Measurements from ENCODE around the gene SYNE1.
A peak's percentile ranks its signal among the peaks of the same experiment; 100 is the strongest.

Gene SYNE1

DNA sequence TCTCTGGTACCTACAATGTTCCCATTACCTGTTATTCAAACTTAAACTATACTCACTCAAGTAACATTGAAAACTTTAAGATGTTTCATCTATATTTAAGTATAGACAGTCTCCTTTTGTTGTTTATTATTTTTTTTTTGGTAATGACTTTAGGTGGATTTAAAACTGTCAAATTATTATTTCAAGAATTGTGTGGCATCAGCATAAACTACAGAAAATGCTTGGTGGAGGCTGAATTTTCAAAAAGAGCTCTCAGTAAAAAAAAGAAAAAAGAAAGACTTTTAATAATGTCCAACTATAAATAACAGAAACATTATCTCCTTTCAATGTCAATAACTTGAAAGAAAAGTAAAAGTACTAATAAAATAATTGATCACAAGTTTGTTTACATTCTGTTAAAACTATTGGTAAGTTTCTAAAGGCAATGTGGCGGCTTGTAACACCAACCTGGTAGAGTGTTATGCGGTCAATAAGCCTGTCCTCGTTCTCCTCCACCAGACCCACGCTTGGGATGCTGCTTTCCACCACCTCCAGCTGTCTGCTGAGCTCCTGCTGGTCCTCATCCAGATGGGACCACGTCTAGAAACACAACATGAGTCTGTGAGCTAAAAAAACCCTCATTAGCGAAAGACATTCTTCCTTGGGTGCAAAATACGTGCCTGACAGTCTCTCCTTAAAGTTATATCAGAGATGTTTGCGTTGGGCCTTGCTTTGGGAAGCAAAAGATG is 400.6 kb downstream of the SYNE1 start:
- Histone ChIP-seq H3K9ac (ENCODE audit: low read length) (no peak overlapping the region), H4K8ac (ENCODE audit: low read depth, low read length) (no peak overlapping the region), H3K27me3 (ENCODE audit: insufficient read depth, low read length, poor library complexity) (no peaks in the 10 kb centered on the region), H3K4me3 (ENCODE audit: low read length) (no peak overlapping the region), H3K4ac (ENCODE audit: low read depth, low read length) (no peak overlapping the region), H3K79me1 (ENCODE audit: low read length) (no peaks in the 10 kb centered on the region), H3K18ac (ENCODE audit: low read length) (no peak overlapping the region), H4K5ac (ENCODE audit: low read length) (no peak overlapping the region), H3K4me2 (ENCODE audit: low read length) (no peak overlapping the region), H2BK120ac (ENCODE audit: low read depth, low read length) (no peak overlapping the region), H3K23ac (ENCODE audit: low read length) (no peak overlapping the region), H3K56ac (ENCODE audit: low read length) (no peak overlapping the region), H3K36me3 (ENCODE audit: control insufficient read depth, insufficient read depth, low read length) (no peaks in the 10 kb centered on the region), H3K79me2 (ENCODE audit: control insufficient read depth, insufficient read depth, low read length) (no peaks in the 10 kb centered on the region), H2BK15ac (replicated peaks; ENCODE audit: low read depth) (no peak overlapping the region), H3K4me1 (ENCODE audit: control insufficient read depth, low read depth, low read length) (no peaks in the 10 kb centered on the region), H3K27ac (ENCODE audit: low read depth, low read length) (no peak overlapping the region), H2AK5ac (ENCODE audit: low read length) (no peak overlapping the region), H2BK5ac (ENCODE audit: low read length) (no peak overlapping the region)
- no peak for DNase-seq
- no CpG with 5 or more reads among the region's 8 CpGs for WGBS (ENCODE audit: extremely low coverage, insufficient coverage, low lambda C conversion rate)

DNA sequence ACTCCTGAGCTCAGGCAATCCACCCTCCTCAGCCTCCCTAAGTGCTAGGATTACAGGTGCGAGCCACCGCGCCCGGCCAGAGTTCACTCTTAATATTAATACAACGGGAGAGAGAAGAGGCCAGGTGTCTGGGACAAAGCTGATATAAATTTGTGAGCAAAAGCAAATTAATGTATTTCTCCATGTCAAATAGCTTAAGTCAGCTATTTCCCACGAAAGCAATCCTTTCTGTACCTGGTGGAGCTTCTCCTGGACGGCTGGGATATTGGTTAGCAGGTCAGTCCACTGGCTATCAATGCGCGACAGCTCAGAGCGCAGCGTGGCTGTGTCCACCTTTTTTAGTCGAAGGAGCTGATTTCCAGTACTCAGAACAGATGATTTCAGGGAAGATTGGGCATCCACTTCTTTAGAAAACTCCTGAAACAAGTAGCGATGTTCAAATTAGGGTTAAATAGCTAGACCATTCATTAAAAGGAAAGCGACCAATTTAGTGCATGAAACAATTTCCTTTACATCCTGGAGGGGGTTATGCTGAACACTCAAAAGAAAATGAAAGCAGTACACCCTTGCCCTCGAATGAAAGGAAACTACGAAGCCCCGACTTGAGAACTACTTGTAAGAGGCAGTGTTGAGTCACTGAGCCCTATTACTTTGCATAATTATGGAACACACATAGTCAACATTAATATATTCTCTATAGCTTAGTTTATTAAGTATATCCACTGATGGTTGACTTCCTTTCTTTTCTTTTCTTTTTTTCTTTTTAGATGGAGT is 403.4 kb downstream of the SYNE1 start:
- Histone ChIP-seq H3K56ac (ENCODE audit: low read length) (no peak overlapping the region), H2BK15ac (replicated peaks; ENCODE audit: low read depth) (no peak overlapping the region), H3K4ac (ENCODE audit: low read depth, low read length) (no peak overlapping the region), H3K36me3 (ENCODE audit: control insufficient read depth, insufficient read depth, low read length) (no peaks in the 10 kb centered on the region), H3K23ac (ENCODE audit: low read length) (no peak overlapping the region), H4K8ac (ENCODE audit: low read depth, low read length) (no peak overlapping the region), H2AK5ac (ENCODE audit: low read length) (no peak overlapping the region), H3K18ac (ENCODE audit: low read length) (no peak overlapping the region), H3K9ac (ENCODE audit: low read length) (no peak overlapping the region), H2BK5ac (ENCODE audit: low read length) (no peak overlapping the region), H3K4me3 (ENCODE audit: low read length) (no peak overlapping the region), H3K4me2 (ENCODE audit: low read length) (no peak overlapping the region), H3K27me3 (ENCODE audit: insufficient read depth, low read length, poor library complexity) (no peaks in the 10 kb centered on the region), H4K5ac (ENCODE audit: low read length) (no peak overlapping the region), H3K27ac (ENCODE audit: low read depth, low read length) (no peak overlapping the region), H3K4me1 (ENCODE audit: control insufficient read depth, low read depth, low read length) (no peaks in the 10 kb centered on the region), H3K79me1 (ENCODE audit: low read length) (no peaks in the 10 kb centered on the region), H3K79me2 (ENCODE audit: control insufficient read depth, insufficient read depth, low read length) (no peaks in the 10 kb centered on the region), H2BK120ac (ENCODE audit: low read depth, low read length) (no peak overlapping the region)
- DNase-seq: no peak
- no CpG with 5 or more reads among the region's 17 CpGs for WGBS (ENCODE audit: extremely low coverage, insufficient coverage, low lambda C conversion rate)

DNA sequence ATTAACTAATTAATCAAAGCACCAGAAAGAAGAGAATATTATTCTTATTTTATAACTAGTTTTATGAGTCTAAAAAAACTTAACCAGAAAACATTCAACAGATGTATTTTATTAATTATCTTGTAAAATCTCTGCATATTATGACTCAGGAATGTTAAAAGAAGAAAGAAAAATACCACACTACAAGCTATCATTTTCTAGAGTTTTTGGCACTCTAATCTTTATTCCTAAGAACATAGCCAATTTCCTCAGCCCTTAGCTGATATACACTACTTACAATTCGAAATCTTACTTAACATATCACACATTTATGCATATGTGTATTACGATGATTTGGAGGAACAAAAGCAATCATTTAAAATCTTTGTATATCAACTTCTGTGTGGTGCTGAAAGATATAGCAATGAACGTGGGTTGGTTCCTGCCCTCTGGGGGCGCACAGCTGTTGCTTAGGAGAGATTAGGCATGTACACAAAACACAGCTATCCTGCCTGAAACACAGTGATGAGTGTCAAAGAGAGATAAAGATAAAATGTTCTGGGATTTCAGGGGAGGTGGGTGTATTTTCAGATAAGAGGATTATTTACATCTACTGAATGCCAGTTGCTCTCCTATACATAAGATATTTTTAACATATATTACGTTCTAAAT is 404.5 kb downstream of the SYNE1 start:
- peak; percentile 73 for DNase-seq
- no peak overlapping the region for H4K8ac ChIP-seq (ENCODE audit: low read depth, low read length)
- no peaks in the 10 kb centered on the region for H3K4me1 ChIP-seq (ENCODE audit: control insufficient read depth, low read depth, low read length)
- H3K79me2 ChIP-seq (ENCODE audit: control insufficient read depth, insufficient read depth, low read length): no peaks in the 10 kb centered on the region
- no peak overlapping the region for H2BK120ac ChIP-seq (ENCODE audit: low read depth, low read length)
- H3K56ac ChIP-seq (ENCODE audit: low read length): no peak overlapping the region
- H3K9ac ChIP-seq (ENCODE audit: low read length): no peak overlapping the region
- no peaks in the 10 kb centered on the region for H3K27me3 ChIP-seq (ENCODE audit: insufficient read depth, low read length, poor library complexity)
- no peak overlapping the region for H3K23ac ChIP-seq (ENCODE audit: low read length)
- no peak overlapping the region for H2AK5ac ChIP-seq (ENCODE audit: low read length)
- no peak overlapping the region for H3K27ac ChIP-seq (ENCODE audit: low read depth, low read length)
- H2BK15ac ChIP-seq (replicated peaks; ENCODE audit: low read depth): no peak overlapping the region
- H3K4me3 ChIP-seq (ENCODE audit: low read length): no peak overlapping the region
- no peak overlapping the region for H2BK5ac ChIP-seq (ENCODE audit: low read length)
- no peak overlapping the region for H3K4ac ChIP-seq (ENCODE audit: low read depth, low read length)
- WGBS (ENCODE audit: extremely low coverage, insufficient coverage, low lambda C conversion rate): no CpG with 5 or more reads among the region's 5 CpGs
- H3K18ac ChIP-seq (ENCODE audit: low read length): no peak overlapping the region
- no peaks in the 10 kb centered on the region for H3K36me3 ChIP-seq (ENCODE audit: control insufficient read depth, insufficient read depth, low read length)
- H4K5ac ChIP-seq (ENCODE audit: low read length): no peak overlapping the region
- no peaks in the 10 kb centered on the region for H3K79me1 ChIP-seq (ENCODE audit: low read length)
- no peak overlapping the region for H3K4me2 ChIP-seq (ENCODE audit: low read length)

DNA sequence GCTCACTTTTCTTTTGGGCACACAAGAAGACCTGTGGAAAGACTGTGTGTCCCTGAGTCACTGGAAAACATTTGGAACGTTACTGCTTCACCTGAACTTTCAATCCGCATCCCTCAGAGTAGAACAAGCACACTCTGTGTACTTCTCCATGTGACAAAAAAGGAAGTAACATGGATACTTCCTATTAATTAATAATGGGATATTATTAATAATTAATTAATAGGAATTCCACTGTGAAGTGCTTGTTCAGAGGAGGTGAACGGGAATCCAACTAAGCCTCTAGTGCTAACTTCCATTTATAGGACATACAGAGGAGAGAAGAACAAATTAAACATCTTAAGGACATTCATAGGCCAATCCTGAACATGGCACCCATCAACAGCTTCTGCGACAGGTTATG is 407.8 kb downstream of the SYNE1 start:
- Histone ChIP-seq H3K4ac (ENCODE audit: low read depth, low read length) (no peak overlapping the region), H3K27me3 (ENCODE audit: insufficient read depth, low read length, poor library complexity) (no peaks in the 10 kb centered on the region), H3K4me1 (ENCODE audit: control insufficient read depth, low read depth, low read length) (no peaks in the 10 kb centered on the region), H3K36me3 (ENCODE audit: control insufficient read depth, insufficient read depth, low read length) (no peaks in the 10 kb centered on the region), H3K79me1 (ENCODE audit: low read length) (no peaks in the 10 kb centered on the region), H3K27ac (ENCODE audit: low read depth, low read length) (no peak overlapping the region), H2AK5ac (ENCODE audit: low read length) (no peak overlapping the region), H3K56ac (ENCODE audit: low read length) (no peak overlapping the region), H3K23ac (ENCODE audit: low read length) (no peak overlapping the region), H3K79me2 (ENCODE audit: control insufficient read depth, insufficient read depth, low read length) (no peaks in the 10 kb centered on the region), H2BK120ac (ENCODE audit: low read depth, low read length) (no peak overlapping the region), H3K4me2 (ENCODE audit: low read length) (no peak overlapping the region), H3K18ac (ENCODE audit: low read length) (no peak overlapping the region), H4K8ac (ENCODE audit: low read depth, low read length) (no peak overlapping the region), H2BK15ac (replicated peaks; ENCODE audit: low read depth) (no peak overlapping the region), H2BK5ac (ENCODE audit: low read length) (no peak overlapping the region), H3K9ac (ENCODE audit: low read length) (no peak overlapping the region), H4K5ac (ENCODE audit: low read length) (no peak overlapping the region), H3K4me3 (ENCODE audit: low read length) (no peak overlapping the region)
- no peak for DNase-seq
- WGBS (ENCODE audit: extremely low coverage, insufficient coverage, low lambda C conversion rate): no CpG with 5 or more reads among the region's 4 CpGs

DNA sequence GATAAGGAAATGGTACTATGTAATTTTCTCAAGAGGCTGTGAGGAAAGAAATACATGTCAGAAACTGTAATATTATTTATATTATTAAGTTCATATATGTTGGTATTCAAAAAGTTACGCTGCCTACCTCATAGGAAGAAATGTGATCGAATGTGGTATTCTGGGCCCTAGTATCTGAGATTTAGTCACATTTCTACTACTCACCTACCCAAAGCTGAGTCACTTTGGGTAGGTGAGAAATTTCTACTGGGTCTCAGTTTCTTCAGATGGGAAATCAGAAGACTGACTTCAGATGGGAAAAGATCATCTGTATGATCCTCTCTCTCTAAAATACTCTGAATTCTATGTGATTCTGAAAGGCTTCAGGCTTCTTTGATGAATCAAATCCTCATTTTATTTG is 411.0 kb downstream of the SYNE1 start:
- no peak for DNase-seq
- no peak overlapping the region for H2BK15ac ChIP-seq (replicated peaks; ENCODE audit: low read depth)
- no peak overlapping the region for H2BK5ac ChIP-seq (ENCODE audit: low read length)
- no peaks in the 10 kb centered on the region for H3K79me1 ChIP-seq (ENCODE audit: low read length)
- no peak overlapping the region for H2BK120ac ChIP-seq (ENCODE audit: low read depth, low read length)
- H3K4me1 ChIP-seq (ENCODE audit: control insufficient read depth, low read depth, low read length): no peaks in the 10 kb centered on the region
- H4K8ac ChIP-seq (ENCODE audit: low read depth, low read length): no peak overlapping the region
- no peaks in the 10 kb centered on the region for H3K27me3 ChIP-seq (ENCODE audit: insufficient read depth, low read length, poor library complexity)
- no peak overlapping the region for H3K4me3 ChIP-seq (ENCODE audit: low read length)
- H4K5ac ChIP-seq (ENCODE audit: low read length): no peak overlapping the region
- no peaks in the 10 kb centered on the region for H3K36me3 ChIP-seq (ENCODE audit: control insufficient read depth, insufficient read depth, low read length)
- no CpG with 5 or more reads among the region's 2 CpGs for WGBS (ENCODE audit: extremely low coverage, insufficient coverage, low lambda C conversion rate)
- H3K79me2 ChIP-seq (ENCODE audit: control insufficient read depth, insufficient read depth, low read length): no peaks in the 10 kb centered on the region
- no peak overlapping the region for H3K27ac ChIP-seq (ENCODE audit: low read depth, low read length)
- H3K9ac ChIP-seq (ENCODE audit: low read length): no peak overlapping the region
- H3K56ac ChIP-seq (ENCODE audit: low read length): no peak overlapping the region
- H3K4ac ChIP-seq (ENCODE audit: low read depth, low read length): no peak overlapping the region
- H2AK5ac ChIP-seq (ENCODE audit: low read length): no peak overlapping the region
- no peak overlapping the region for H3K18ac ChIP-seq (ENCODE audit: low read length)
- no peak overlapping the region for H3K4me2 ChIP-seq (ENCODE audit: low read length)
- no peak overlapping the region for H3K23ac ChIP-seq (ENCODE audit: low read length)
